ENCODE data around the gene KITLG. TPM values are rescaled to one million over a fixed set of nuclear protein-coding genes. Genes with fewer than 3 reads are reported as not detected.

Gene KITLG
- total RNA-seq, 1 donor from 2014 or later = 8.6 TPM

DNA sequence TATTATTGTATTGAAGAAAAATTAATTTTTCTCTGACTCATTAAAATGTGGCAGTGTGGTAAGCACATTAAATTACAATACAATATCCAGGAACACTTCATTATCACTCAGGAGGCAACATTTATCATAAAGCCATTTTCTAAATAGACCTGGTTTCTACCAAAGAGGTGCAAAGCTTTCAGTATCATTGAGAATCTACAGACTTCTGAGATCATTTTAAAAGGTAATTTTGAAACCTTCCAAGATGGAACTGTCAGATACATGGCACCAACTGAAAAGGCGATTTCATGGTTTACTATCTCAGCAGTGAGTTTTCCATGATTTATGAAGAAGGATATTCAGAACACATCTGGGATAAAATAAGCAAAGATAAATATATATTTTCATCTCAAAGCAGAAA, 85.8 kb downstream of the KITLG start:
- intact Hi-C loops (cut with micrococcal nuclease) = no loop called here
- no peaks in the 10 kb centered on the region for H3K27me3 ChIP-seq (ENCODE audit: low read depth)
- no peak for DNase-seq

DNA sequence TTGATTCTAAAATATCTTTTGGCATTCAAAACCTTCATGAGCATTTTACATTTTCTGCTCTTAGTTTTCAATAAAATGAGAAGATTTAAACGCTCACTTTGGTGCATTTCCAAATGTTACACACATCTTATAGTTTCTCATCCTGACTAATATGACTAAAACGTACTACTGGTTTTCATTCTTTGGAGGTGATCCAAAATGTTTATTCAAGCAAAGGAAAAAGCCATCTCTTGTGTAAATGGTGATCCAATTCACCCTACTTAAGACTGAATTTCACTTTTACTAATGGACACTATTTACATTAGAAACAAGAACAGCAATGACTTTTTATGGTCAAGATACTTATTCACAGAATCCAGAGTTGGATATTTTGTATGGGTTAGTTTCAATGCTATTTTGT, 86.6 kb downstream of the KITLG start:
- TF ChIP-seq, protein P1, sequence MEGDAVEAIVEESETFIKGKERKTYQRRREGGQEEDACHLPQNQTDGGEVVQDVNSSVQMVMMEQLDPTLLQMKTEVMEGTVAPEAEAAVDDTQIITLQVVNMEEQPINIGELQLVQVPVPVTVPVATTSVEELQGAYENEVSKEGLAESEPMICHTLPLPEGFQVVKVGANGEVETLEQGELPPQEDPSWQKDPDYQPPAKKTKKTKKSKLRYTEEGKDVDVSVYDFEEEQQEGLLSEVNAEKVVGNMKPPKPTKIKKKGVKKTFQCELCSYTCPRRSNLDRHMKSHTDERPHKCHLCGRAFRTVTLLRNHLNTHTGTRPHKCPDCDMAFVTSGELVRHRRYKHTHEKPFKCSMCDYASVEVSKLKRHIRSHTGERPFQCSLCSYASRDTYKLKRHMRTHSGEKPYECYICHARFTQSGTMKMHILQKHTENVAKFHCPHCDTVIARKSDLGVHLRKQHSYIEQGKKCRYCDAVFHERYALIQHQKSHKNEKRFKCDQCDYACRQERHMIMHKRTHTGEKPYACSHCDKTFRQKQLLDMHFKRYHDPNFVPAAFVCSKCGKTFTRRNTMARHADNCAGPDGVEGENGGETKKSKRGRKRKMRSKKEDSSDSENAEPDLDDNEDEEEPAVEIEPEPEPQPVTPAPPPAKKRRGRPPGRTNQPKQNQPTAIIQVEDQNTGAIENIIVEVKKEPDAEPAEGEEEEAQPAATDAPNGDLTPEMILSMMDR (IDR thresholded peaks at IDR 0.05; ENCODE audit: borderline replicate concordance) = no peak
- intact Hi-C loops (cut with micrococcal nuclease) = no loop called here
- H3K27me3 ChIP-seq (ENCODE audit: low read depth) = no peaks in the 10 kb centered on the region
- H3K36me3 ChIP-seq = peaks cover 10% of the 10 kb centered on the region
- no peaks in the 10 kb centered on the region for H3K9me3 ChIP-seq (replicated peaks)
- DNase-seq = no peak
- no peaks in the 10 kb centered on the region for H3K4me1 ChIP-seq
- H3K27ac ChIP-seq (replicated peaks) = no peak overlapping the region
- no peak overlapping the region for H3K4me3 ChIP-seq

More for the DNA sequence above, 85.8 kb downstream of the KITLG start:
- no peak overlapping the region for H3K27ac ChIP-seq (replicated peaks)
- TF ChIP-seq, protein P1 (IDR thresholded peaks at IDR 0.05; ENCODE audit: borderline replicate concordance) = no peak
- no peaks in the 10 kb centered on the region for H3K9me3 ChIP-seq (replicated peaks)
- no peaks in the 10 kb centered on the region for H3K4me1 ChIP-seq
- no peak overlapping the region for H3K4me3 ChIP-seq
- peaks cover 10% of the 10 kb centered on the region for H3K36me3 ChIP-seq

DNA sequence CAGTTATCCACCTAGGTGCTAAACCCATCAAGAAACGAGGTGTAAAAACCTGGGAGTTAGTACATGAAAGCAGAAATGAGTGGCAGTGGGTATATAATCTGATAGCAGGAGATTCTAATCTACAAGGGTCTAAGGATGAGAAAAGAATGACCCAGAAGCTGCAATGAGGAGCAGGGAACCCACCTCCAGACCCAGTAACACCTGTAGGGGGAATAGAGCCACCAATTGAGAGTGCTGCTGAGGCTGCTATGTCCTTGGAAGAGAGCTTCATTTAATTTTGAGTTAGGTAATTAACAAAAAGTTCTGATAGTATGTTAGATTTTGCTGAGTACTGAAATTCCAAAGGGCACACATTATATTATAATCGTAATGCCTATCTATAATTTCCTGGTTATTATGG, 89.8 kb downstream of the KITLG start:
- intact Hi-C loops (cut with micrococcal nuclease) = no loop called here
- Histone ChIP-seq H3K36me3 (no peaks in the 10 kb centered on the region), H3K4me1 (no peaks in the 10 kb centered on the region), H3K27me3 (ENCODE audit: low read depth) (no peaks in the 10 kb centered on the region), H3K27ac (replicated peaks) (no peak overlapping the region), H3K9me3 (replicated peaks) (no peaks in the 10 kb centered on the region), H3K4me3 (no peak overlapping the region)
- no peak for DNase-seq
- TF ChIP-seq, protein P1 (IDR thresholded peaks at IDR 0.05; ENCODE audit: borderline replicate concordance) = no peak

- peaks cover 7% of the 10 kb centered on the region for H3K4me1 ChIP-seq
- no peak overlapping the region for H3K4me3 ChIP-seq
- TF ChIP-seq, protein P1 (IDR thresholded peaks at IDR 0.05; ENCODE audit: borderline replicate concordance) = no peak
- H3K36me3 ChIP-seq = no peaks in the 10 kb centered on the region
- intact Hi-C loops (cut with micrococcal nuclease) = no loop called here
- no peak for DNase-seq
- H3K27me3 ChIP-seq (ENCODE audit: low read depth) = no peaks in the 10 kb centered on the region
- no peak overlapping the region for H3K27ac ChIP-seq (replicated peaks)
- peaks cover 15% of the 10 kb centered on the region for H3K9me3 ChIP-seq (replicated peaks)
Measured at GRCh38 chr12:88472775-88473174, 107.5 kb downstream of the KITLG start.

DNA sequence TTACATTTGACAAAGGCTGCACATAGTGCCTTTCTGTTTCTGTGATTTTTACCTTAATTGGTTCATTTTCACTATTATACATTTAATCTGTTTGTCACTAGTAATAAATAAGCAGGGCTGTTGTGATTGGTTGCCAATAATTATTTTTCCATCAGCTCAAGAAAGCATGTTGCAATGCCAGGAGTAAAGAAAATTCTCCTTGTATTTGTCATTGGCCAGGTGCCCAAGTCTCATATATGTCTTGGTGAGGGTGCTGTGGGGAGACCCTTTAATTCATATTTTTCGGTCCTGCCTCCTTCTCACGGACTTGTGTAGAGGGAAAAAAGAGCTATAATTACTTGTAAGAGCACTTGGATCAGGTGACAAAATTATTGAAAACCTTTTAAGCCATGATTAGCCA, 108.0 kb downstream of the KITLG start:
- Histone ChIP-seq H3K4me3 (no peak overlapping the region), H3K27me3 (ENCODE audit: low read depth) (no peaks in the 10 kb centered on the region), H3K4me1 (peaks cover 7% of the 10 kb centered on the region), H3K27ac (replicated peaks) (no peak overlapping the region), H3K36me3 (no peaks in the 10 kb centered on the region), H3K9me3 (replicated peaks) (peaks cover 10% of the 10 kb centered on the region)
- intact Hi-C loops (cut with micrococcal nuclease) = no loop called here
- no peak for DNase-seq
- TF ChIP-seq, protein P1 (IDR thresholded peaks at IDR 0.05; ENCODE audit: borderline replicate concordance) = no peak
